Measurements from ENCODE around the gene TENM4. TPM values are rescaled to one million over a fixed set of nuclear protein-coding genes. Genes with fewer than 3 reads are reported as not detected.
A peak's percentile ranks its signal among the peaks of the same experiment; 100 is the strongest.
"Not testable (repeated sequence)": the region's sequence is repeated elsewhere in the genome, so short reads cannot be mapped to it uniquely, and the experiment has no call there.

Gene TENM4
- total RNA-seq, 1 donor from 2014 or later: not detected

GRCh38 chr11:78827291-78827690 lies 613.5 kb downstream of the TENM4 start:
- not testable (repeated sequence) for DNase-seq (ENCODE audit: low read depth in 2 of 2)

- DNase-seq (ENCODE audit: low read depth in 2 of 2): peak in 1 of 2 donors; percentile 3
Observed at GRCh38 chr11:78825591-78826020, 615.2 kb downstream of the TENM4 start.

- no peak for DNase-seq (ENCODE audit: low read depth in 2 of 2)
Observed at GRCh38 chr11:78823588-78823987, 617.2 kb downstream of the TENM4 start.

GRCh38 chr11:78822931-78823423 lies 617.9 kb downstream of the TENM4 start:
- no peak for DNase-seq (ENCODE audit: low read depth in 2 of 2)

GRCh38 chr11:78821371-78822306 lies 619.2 kb downstream of the TENM4 start:
- no peak for DNase-seq (ENCODE audit: low read depth in 2 of 2)

- no peak for DNase-seq (ENCODE audit: low read depth in 2 of 2)
Observed at GRCh38 chr11:78820741-78821140, 620.1 kb downstream of the TENM4 start.

GRCh38 chr11:78818201-78818600 lies 622.6 kb downstream of the TENM4 start:
- DNase-seq (ENCODE audit: low read depth in 2 of 2): no peak

GRCh38 chr11:78815831-78816230 lies 625.0 kb downstream of the TENM4 start:
- no peak for DNase-seq (ENCODE audit: low read depth in 2 of 2)

- DNase-seq (ENCODE audit: low read depth in 2 of 2): peak in 1 of 2 donors; percentile 35
Observed at GRCh38 chr11:78812513-78813293, 628.1 kb downstream of the TENM4 start.

- DNase-seq (ENCODE audit: low read depth in 2 of 2): no peak
Observed at GRCh38 chr11:78810559-78811009, 630.2 kb downstream of the TENM4 start.

GRCh38 chr11:78809931-78810541 lies 630.8 kb downstream of the TENM4 start:
- no peak for DNase-seq (ENCODE audit: low read depth in 2 of 2)

- peak in 1 of 2 donors; percentile 70 for DNase-seq (ENCODE audit: low read depth in 2 of 2)
Observed at GRCh38 chr11:78808923-78809322, 631.9 kb downstream of the TENM4 start.

GRCh38 chr11:78807351-78807750 lies 633.5 kb downstream of the TENM4 start:
- no peak for DNase-seq (ENCODE audit: low read depth in 2 of 2)

GRCh38 chr11:78806214-78807004 lies 634.4 kb downstream of the TENM4 start:
- DNase-seq (ENCODE audit: low read depth in 2 of 2): peak in 1 of 2 donors; percentile 27

- DNase-seq (ENCODE audit: low read depth in 2 of 2): no peak
Observed at GRCh38 chr11:78804991-78805390, 635.8 kb downstream of the TENM4 start.

GRCh38 chr11:78803995-78804394 lies 636.8 kb downstream of the TENM4 start:
- DNase-seq (ENCODE audit: low read depth in 2 of 2): no peak

GRCh38 chr11:78802058-78802761 lies 638.6 kb downstream of the TENM4 start:
- DNase-seq (ENCODE audit: low read depth in 2 of 2): no peak

GRCh38 chr11:78801161-78801884 lies 639.5 kb downstream of the TENM4 start:
- DNase-seq (ENCODE audit: low read depth in 2 of 2): peak in 1 of 2 donors; percentile 86

GRCh38 chr11:78800756-78801155 lies 640.1 kb downstream of the TENM4 start:
- no peak for DNase-seq (ENCODE audit: low read depth in 2 of 2)

Measured in lung microvascular endothelial cell (primary cell).